Daoy (cell line): ENCODE data around the gene SLC34A3. TPM values are rescaled to one million over a fixed set of nuclear protein-coding genes. Genes with fewer than 3 reads are reported as not detected.
"Not testable (repeated sequence)": the region's sequence is repeated elsewhere in the genome, so short reads cannot be mapped to it uniquely, and the experiment has no call there.

Experiments
- DNase-seq: peaks from one replicate; pipeline ENCODE4 v3.0.0-alpha.2; 2015; ENCODE audit warnings: low read depth
- total RNA-seq: library from RNA; depleted of rRNA; stranded (reverse); fragments of >200 nt; shearing (Covaris generic); gene quantifications from 2 replicates; pipeline ENCODE4 v1.2.3, GENCODE V29; 2014

Gene SLC34A3
- total RNA-seq, 1 experiment from 2014 or later, result not detected

GRCh38 chr9:137255448-137256114, 24.9 kb downstream of the SLC34A3 start:
- no peak for DNase-seq

- no peak for DNase-seq
Measured at GRCh38 chr9:137256362-137256761, 25.7 kb downstream of the SLC34A3 start.

- DNase-seq, result no peak
Measured at GRCh38 chr9:137256856-137257255, 26.2 kb downstream of the SLC34A3 start.

- DNase-seq, result not testable (repeated sequence)
Measured at GRCh38 chr9:137262173-137262908, 31.6 kb downstream of the SLC34A3 start.

- no peak for DNase-seq
Measured at GRCh38 chr9:137262909-137263285, 32.2 kb downstream of the SLC34A3 start.

- no peak for DNase-seq
Measured at GRCh38 chr9:137263506-137263905, 32.8 kb downstream of the SLC34A3 start.

- DNase-seq, result no peak
Measured at GRCh38 chr9:137264067-137264466, 33.4 kb downstream of the SLC34A3 start.

- no peak for DNase-seq
Measured at GRCh38 chr9:137265496-137266161, 34.9 kb downstream of the SLC34A3 start.

- DNase-seq, result no peak
Measured at GRCh38 chr9:137266162-137266527, 35.4 kb downstream of the SLC34A3 start.

- DNase-seq, result no peak
Measured at GRCh38 chr9:137266585-137267453, 36.1 kb downstream of the SLC34A3 start.

GRCh38 chr9:137267933-137268355, 37.2 kb downstream of the SLC34A3 start:
- DNase-seq, result no peak

GRCh38 chr9:137268538-137269201, 38.0 kb downstream of the SLC34A3 start:
- DNase-seq, result no peak

GRCh38 chr9:137269231-137269772, 38.6 kb downstream of the SLC34A3 start:
- DNase-seq, result no peak

- DNase-seq, result no peak
Measured at GRCh38 chr9:137270929-137271695, 40.4 kb downstream of the SLC34A3 start.

- no peak for DNase-seq
Measured at GRCh38 chr9:137271696-137272076, 41.0 kb downstream of the SLC34A3 start.

- DNase-seq, result no peak
Measured at GRCh38 chr9:137272241-137273094, 41.8 kb downstream of the SLC34A3 start.

- no peak for DNase-seq
Measured at GRCh38 chr9:137273095-137273490, 42.4 kb downstream of the SLC34A3 start.

- no peak for DNase-seq
Measured at GRCh38 chr9:137273611-137274320, 43.1 kb downstream of the SLC34A3 start.

- no peak for DNase-seq
Measured at GRCh38 chr9:137275203-137275587, 44.5 kb downstream of the SLC34A3 start.
